Endothelial cell of umbilical vein (primary cell): ENCODE results near the gene INHBE. TPM values are rescaled to one million over a fixed set of nuclear protein-coding genes. Genes with fewer than 3 reads are reported as not detected.

Source experiments
- BruUV-seq: library from RNA; stranded (reverse); fragments of 400-500 nt; replicated peaks from 2 replicates; lab custom pipeline; 2021; lab: Mats Ljungman, UMichigan
- CTCF ChIA-PET: fragments of 300-600, 350-600 bp; sonication (Branson Sonifier 250); formaldehyde crosslinking; loops from one replicate; lab custom pipeline; 2021; ENCODE audit warnings: antibody characterized with exemption, inconsistent platforms; lab: Charles Lee
- POLR2A ChIA-PET: fragments of 300-600, 350-600 bp; sonication (Branson Sonifier 250); formaldehyde crosslinking; loops from one replicate; lab custom pipeline; 2021; ENCODE audit warnings: antibody characterized with exemption, inconsistent platforms; lab: Charles Lee
- DNase-seq: peaks from one replicate; pipeline ENCODE4 v3.0.0-alpha.2; 2011; ENCODE audit warnings: low read depth, low spot score
- FAIRE-seq: peaks from 2 replicates; lab custom pipeline; 2011; peaks lifted over from hg19 to GRCh38; lab: Jason Lieb, UNC
- H2AFZ ChIP-seq: 2 replicates; pipeline ENCODE4 v1.6.0; 2012; ENCODE audit warnings: low read depth, low read length, control low read depth, inconsistent platforms
- H3K27ac ChIP-seq: 2 replicates; pipeline ENCODE4 v1.5.1; 2011; ENCODE audit warnings: low read depth, mild to moderate bottlenecking, control low read depth, low read length, moderate library complexity; ENCODE audit not compliant: insufficient read depth
- H3K27me3 ChIP-seq, 2 experiments: 2 replicates each; pipeline versions ENCODE4 v1.6.0 to v1.6.1; 2011; ENCODE audit warnings: low read length in 2 of 2, mixed read lengths in 1 of 2; ENCODE audit not compliant: control insufficient read depth in 2 of 2, insufficient read depth in 2 of 2
- H3K36me3 ChIP-seq, 2 experiments: 2 replicates in 1 of 2; 3 replicates in 1 of 2; pipeline ENCODE4 v1.5.1; 2011; ENCODE audit warnings: low read length in 2 of 2, mild to moderate bottlenecking in 1 of 2, moderate library complexity in 1 of 2; ENCODE audit not compliant: control insufficient read depth in 2 of 2, insufficient read depth in 2 of 2; ENCODE audit errors: extremely low read depth in 1 of 2
- H3K4me1 ChIP-seq: 3 replicates; pipeline ENCODE4 v1.5.1; 2011; ENCODE audit warnings: mild to moderate bottlenecking, low read length; ENCODE audit not compliant: control insufficient read depth, insufficient read depth; ENCODE audit errors: extremely low read depth
- H3K4me2 ChIP-seq: 2 replicates; pipeline ENCODE4 v1.6.1; 2011; ENCODE audit warnings: low read length, control low read depth, mixed read lengths; ENCODE audit not compliant: insufficient read depth
- H3K4me3 ChIP-seq, 3 experiments: fragments of 200-600 bp in 1 of 3; sonication (generic), shearing (Covaris generic) in 1 of 3; replicated peaks in 1 of 3; 2 replicates each; pipeline ENCODE4 v1.5.1; 2011 to 2016; ENCODE audit warnings: control low read depth in 3 of 3, low read length in 3 of 3, mild to moderate bottlenecking in 2 of 3, inconsistent platforms in 1 of 3, low read depth in 1 of 3, moderate library complexity in 1 of 3; ENCODE audit not compliant: insufficient read depth in 1 of 3
- H3K79me2 ChIP-seq: 2 replicates; pipeline ENCODE4 v1.6.0; 2012; ENCODE audit warnings: low read length, inconsistent platforms; ENCODE audit not compliant: control insufficient read depth, insufficient read depth
- H3K9ac ChIP-seq: replicated peaks from 2 replicates; pipeline ENCODE3; 2011; ENCODE audit warnings: low read length, control low read depth; ENCODE audit not compliant: insufficient read depth; ENCODE audit errors: extremely low read depth
- H3K9me1 ChIP-seq: replicated peaks from 3 replicates; pipeline ENCODE4 v1.6.0; 2011; ENCODE audit warnings: mild to moderate bottlenecking, low read length; ENCODE audit not compliant: control insufficient read depth, insufficient read depth; ENCODE audit errors: extremely low read depth
- H3K9me3 ChIP-seq: replicated peaks from 2 replicates; pipeline ENCODE4 v1.5.1; 2012; ENCODE audit warnings: low read length, inconsistent platforms; ENCODE audit not compliant: control insufficient read depth, insufficient read depth
- H4K20me1 ChIP-seq: replicated peaks from 2 replicates; pipeline ENCODE3; 2011; ENCODE audit warnings: mild to moderate bottlenecking, low read length; ENCODE audit not compliant: control insufficient read depth, insufficient read depth; ENCODE audit errors: extremely low read depth
- EZH2 ChIP-seq: IDR thresholded peaks from 2 replicates; pipeline ENCODE4 v1.6.1; 2012; ENCODE audit warnings: borderline replicate concordance, low read depth, mild to moderate bottlenecking, moderate library complexity, low read length, inconsistent platforms; ENCODE audit not compliant: severe bottlenecking
- FOS ChIP-seq: IDR thresholded peaks from 2 replicates; pipeline ENCODE4 v1.6.1; 2011; ENCODE audit warnings: mild to moderate bottlenecking, low read length, moderate library complexity, borderline replicate concordance; ENCODE audit not compliant: insufficient read depth
- GATA2 ChIP-seq: IDR thresholded peaks from 2 replicates; pipeline ENCODE4 v1.7.0; 2011; ENCODE audit warnings: low read depth, mild to moderate bottlenecking, moderate library complexity, mixed read lengths, low read length; ENCODE audit not compliant: insufficient read length, insufficient read depth
- JUN ChIP-seq: IDR thresholded peaks from 2 replicates; pipeline ENCODE4 v1.6.1; 2011; ENCODE audit warnings: borderline replicate concordance, low read depth; ENCODE audit not compliant: insufficient read length, insufficient read depth
- MAX ChIP-seq: IDR thresholded peaks from 2 replicates; pipeline ENCODE4 v1.6.1; 2011; ENCODE audit not compliant: insufficient read depth, insufficient read length
- MYC ChIP-seq: IDR thresholded peaks from one replicate; pipeline ENCODE4 v1.6.1; 2011; ENCODE audit warnings: mild to moderate bottlenecking, low read depth, low read length
- POLR2A ChIP-seq: IDR thresholded peaks from 2 replicates; pipeline ENCODE4 v1.6.1; 2012; ENCODE audit warnings: low read depth, mild to moderate bottlenecking, control low read depth, low read length
- POLR2AphosphoS5 ChIP-seq: IDR thresholded peaks from 2 replicates; pipeline ENCODE4 v1.6.1; 2012; ENCODE audit warnings: low read depth, mild to moderate bottlenecking, control low read depth, low read length, moderate library complexity; ENCODE audit not compliant: insufficient read depth
- dilution Hi-C: fragments of 300-500 bp; cut with MboI; formaldehyde crosslinking; loops from one replicate; pipeline ENCODE4 v1.15.0; 2019; ENCODE audit warnings: low sequenced_read_pairs; ENCODE audit not compliant: extremely low pct_ligation_motif_present
- intact Hi-C: fragments of 100-400 bp; cut with micrococcal nuclease; formaldehyde crosslinking; loops from one replicate; pipeline ENCODE4 v1.10.0; 2022
- polyA plus RNA-seq, 4 experiments: library from polyadenylated mRNA; depleted of rRNA in 3 of 4; stranded (reverse) in 3 of 4; unstranded in 1 of 4; fragments of >200 nt; gene quantifications; 2 replicates each; pipeline versions ENCODE4 v1.2.1 to v1.2.3, GENCODE V29; 2011 to 2012; ENCODE audit warnings: missing spikeins in 1 of 4
- total RNA-seq: library from RNA; stranded (reverse); gene quantifications from 2 replicates; pipeline ENCODE4 v1.2.3, GENCODE V29; 2021

Gene INHBE
- total and polyA plus RNA-seq, 2 donors (not counting 3 experiments of a cell fraction or from before 2014, with no cell fraction given): not detected

- Histone ChIP-seq H3K9me1 (no peaks in the 10 kb centered on the region), H4K20me1 (no peaks in the 10 kb centered on the region), H3K27ac (no peak overlapping the region), H3K4me1 (peaks cover 12% of the 10 kb centered on the region), H3K27me3 (peaks cover 43 to 48% of the 10 kb centered on the region in 2 experiments), H3K4me3 (no peak overlapping the region), H3K4me2 (no peak overlapping the region), H3K79me2 (no peaks in the 10 kb centered on the region), H3K9ac (no peak overlapping the region), H3K36me3 (no peaks in the 10 kb centered on the region), H3K9me3 (no peaks in the 10 kb centered on the region), H2AFZ (no peak overlapping the region)
- intact Hi-C loops: no loop called here
- DNase-seq (no peak), FAIRE-seq (no peak)
- ChIA-PET CTCF (interaction anchor here (1.1 to 1.4 kb wide), 2 partner anchors 9 to 19 kb away, joined by 3 to 5 read pairs; partner anchors contain the start of gene GLI1), POLR2A (no interaction called here)
- TF ChIP-seq POLR2AphosphoS5 (no peak), FOS (no peak), MAX (no peak), POLR2A (no peak), JUN (no peak), MYC (no peak), EZH2 (no peak), GATA2 (no peak)
- BruUV-seq: no TSS peak
- dilution Hi-C loops: no loop called here
Observed at GRCh38 chr12:57477710-57478681, 22.9 kb downstream of the INHBE start.
